Measurements from ENCODE around the gene OPCML.

Gene OPCML

GRCh38 chr11:132881622-132882021, 650.7 kb downstream of the OPCML start:
- no peak for TF ChIP-seq CTCF (IDR thresholded peaks at IDR 0.05; ENCODE audit: extremely low read depth, missing control alignments)
- DNase-seq (ENCODE audit: low spot score) = no peak

- DNase-seq (ENCODE audit: low spot score) = no peak
- TF ChIP-seq CTCF (IDR thresholded peaks at IDR 0.05; ENCODE audit: extremely low read depth, missing control alignments) = no peak
Observed at GRCh38 chr11:132878111-132878510, 654.2 kb downstream of the OPCML start.

GRCh38 chr11:132876705-132877104, 655.6 kb downstream of the OPCML start:
- DNase-seq (ENCODE audit: low spot score) = no peak
- TF ChIP-seq CTCF (IDR thresholded peaks at IDR 0.05; ENCODE audit: extremely low read depth, missing control alignments) = no peak

GRCh38 chr11:132876239-132876638, 656.1 kb downstream of the OPCML start:
- no peak for TF ChIP-seq CTCF (IDR thresholded peaks at IDR 0.05; ENCODE audit: extremely low read depth, missing control alignments)
- no peak for DNase-seq (ENCODE audit: low spot score)

- no peak for DNase-seq (ENCODE audit: low spot score)
- TF ChIP-seq CTCF (IDR thresholded peaks at IDR 0.05; ENCODE audit: extremely low read depth, missing control alignments) = no peak
Observed at GRCh38 chr11:132874638-132875037, 657.7 kb downstream of the OPCML start.

- no peak for TF ChIP-seq CTCF (IDR thresholded peaks at IDR 0.05; ENCODE audit: extremely low read depth, missing control alignments)
- no peak for DNase-seq (ENCODE audit: low spot score)
Observed at GRCh38 chr11:132873841-132874240, 658.5 kb downstream of the OPCML start.

- DNase-seq (ENCODE audit: low spot score) = no peak
Observed at GRCh38 chr11:132872211-132872610, 660.1 kb downstream of the OPCML start.

More at GRCh38 chr11:132872211-132872610, 660.1 kb downstream of the OPCML start:
- no peak for TF ChIP-seq CTCF (IDR thresholded peaks at IDR 0.05; ENCODE audit: extremely low read depth, missing control alignments)
